ENCODE measurements around the gene TBKBP1.

Gene TBKBP1

GRCh38 chr17:47712330-47713023, 18.5 kb downstream of the TBKBP1 start:
- H3K27me3 ChIP-seq (ENCODE audit: control insufficient read depth, insufficient read depth, low read length) = no peaks in the 10 kb centered on the region
- no peak overlapping the region for H3K27ac ChIP-seq
- no peaks in the 10 kb centered on the region for H3K9me3 ChIP-seq (ENCODE audit: control insufficient read depth, low read length)
- no peaks in the 10 kb centered on the region for H3K79me2 ChIP-seq
- H2AFZ ChIP-seq = no peak overlapping the region
- no peaks in the 10 kb centered on the region for H3K36me3 ChIP-seq (ENCODE audit: control insufficient read depth, insufficient read depth, low read length)
- no peaks in the 10 kb centered on the region for H3K4me1 ChIP-seq
- no peak overlapping the region for H3K9ac ChIP-seq
- no peak overlapping the region for H3K4me2 ChIP-seq (ENCODE audit: low read length)
- H3K4me3 ChIP-seq (ENCODE audit: low read depth, low read length) = no peak overlapping the region
- no peak for TF ChIP-seq CTCF (IDR thresholded peaks at IDR 0.05)

- H3K9me3 ChIP-seq (ENCODE audit: control insufficient read depth, low read length) = no peaks in the 10 kb centered on the region
- no peaks in the 10 kb centered on the region for H3K4me1 ChIP-seq
- no peaks in the 10 kb centered on the region for H3K27me3 ChIP-seq (ENCODE audit: control insufficient read depth, insufficient read depth, low read length)
- no peak overlapping the region for H3K27ac ChIP-seq
- H3K4me3 ChIP-seq (ENCODE audit: low read depth, low read length) = no peak overlapping the region
- no peaks in the 10 kb centered on the region for H3K79me2 ChIP-seq
- peak overlapping the region; percentile 28 for H2AFZ ChIP-seq
- H3K36me3 ChIP-seq (ENCODE audit: control insufficient read depth, insufficient read depth, low read length) = no peaks in the 10 kb centered on the region
- H3K4me2 ChIP-seq (ENCODE audit: low read length) = no peak overlapping the region
- TF ChIP-seq CTCF (IDR thresholded peaks at IDR 0.05) = no peak
- H3K9ac ChIP-seq = no peak overlapping the region
Observed at GRCh38 chr17:47713980-47714700, 20.2 kb downstream of the TBKBP1 start.

GRCh38 chr17:47714773-47715396, 20.9 kb downstream of the TBKBP1 start:
- H3K27me3 ChIP-seq (ENCODE audit: control insufficient read depth, insufficient read depth, low read length) = no peaks in the 10 kb centered on the region
- H3K9me3 ChIP-seq (ENCODE audit: control insufficient read depth, low read length) = no peaks in the 10 kb centered on the region
- no peak overlapping the region for H3K27ac ChIP-seq

GRCh38 chr17:47715669-47716325, 21.8 kb downstream of the TBKBP1 start:
- Histone ChIP-seq H3K4me2 (ENCODE audit: low read length) (no peak overlapping the region), H3K9ac (no peak overlapping the region), H3K36me3 (ENCODE audit: control insufficient read depth, insufficient read depth, low read length) (no peaks in the 10 kb centered on the region), H3K4me1 (no peaks in the 10 kb centered on the region), H3K79me2 (no peaks in the 10 kb centered on the region), H2AFZ (no peak overlapping the region), H3K27me3 (ENCODE audit: control insufficient read depth, insufficient read depth, low read length) (no peaks in the 10 kb centered on the region), H3K27ac (no peak overlapping the region), H3K9me3 (ENCODE audit: control insufficient read depth, low read length) (no peaks in the 10 kb centered on the region), H3K4me3 (ENCODE audit: low read depth, low read length) (no peak overlapping the region)
- TF ChIP-seq CTCF (IDR thresholded peaks at IDR 0.05) = no peak

More at GRCh38 chr17:47714773-47715396, 20.9 kb downstream of the TBKBP1 start:
- Histone ChIP-seq H3K36me3 (ENCODE audit: control insufficient read depth, insufficient read depth, low read length) (no peaks in the 10 kb centered on the region), H3K4me3 (ENCODE audit: low read depth, low read length) (no peak overlapping the region), H3K4me1 (no peaks in the 10 kb centered on the region), H3K4me2 (ENCODE audit: low read length) (no peak overlapping the region), H2AFZ (no peak overlapping the region), H3K9ac (no peak overlapping the region), H3K79me2 (no peaks in the 10 kb centered on the region)
- no peak for TF ChIP-seq CTCF (IDR thresholded peaks at IDR 0.05)
